ENCODE data around the gene APOBEC3C.
A peak's percentile ranks its signal among the peaks of the same experiment; 100 is the strongest.
"Not testable (repeated sequence)": the region's sequence is repeated elsewhere in the genome, so short reads cannot be mapped to it uniquely, and the experiment has no call there.

DNA sequence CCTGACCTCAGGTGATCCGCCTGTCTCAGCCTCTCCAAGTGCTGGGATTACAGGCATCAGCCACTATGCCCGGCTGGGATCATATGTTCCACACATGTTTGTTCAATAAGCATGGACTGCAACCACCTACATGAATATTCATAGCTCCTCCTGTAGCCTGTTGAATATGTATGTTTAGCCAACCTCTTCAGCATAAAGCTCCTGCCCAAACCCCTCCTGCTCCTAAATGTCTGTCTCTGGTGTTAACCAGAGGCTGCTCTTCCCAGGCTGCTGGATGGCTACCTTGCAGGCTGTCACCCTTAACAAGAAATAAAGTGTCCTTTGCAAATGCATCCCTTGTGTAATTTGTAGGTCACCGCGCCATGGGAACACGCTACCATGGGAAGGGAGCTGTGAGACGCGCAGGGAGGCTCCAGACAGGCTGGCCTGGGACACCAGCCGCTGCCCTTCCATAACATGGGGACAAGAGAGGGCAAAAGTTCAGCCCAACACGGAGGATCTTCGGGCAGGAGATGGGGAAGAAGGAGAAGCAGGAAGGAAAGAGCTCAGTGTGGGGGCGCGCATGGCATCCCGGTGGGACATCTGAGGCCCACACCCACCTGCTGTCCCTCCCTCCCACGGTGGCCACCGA lies 6.1 kb downstream of the APOBEC3C start:
- TF ChIP-seq, protein P1, sequence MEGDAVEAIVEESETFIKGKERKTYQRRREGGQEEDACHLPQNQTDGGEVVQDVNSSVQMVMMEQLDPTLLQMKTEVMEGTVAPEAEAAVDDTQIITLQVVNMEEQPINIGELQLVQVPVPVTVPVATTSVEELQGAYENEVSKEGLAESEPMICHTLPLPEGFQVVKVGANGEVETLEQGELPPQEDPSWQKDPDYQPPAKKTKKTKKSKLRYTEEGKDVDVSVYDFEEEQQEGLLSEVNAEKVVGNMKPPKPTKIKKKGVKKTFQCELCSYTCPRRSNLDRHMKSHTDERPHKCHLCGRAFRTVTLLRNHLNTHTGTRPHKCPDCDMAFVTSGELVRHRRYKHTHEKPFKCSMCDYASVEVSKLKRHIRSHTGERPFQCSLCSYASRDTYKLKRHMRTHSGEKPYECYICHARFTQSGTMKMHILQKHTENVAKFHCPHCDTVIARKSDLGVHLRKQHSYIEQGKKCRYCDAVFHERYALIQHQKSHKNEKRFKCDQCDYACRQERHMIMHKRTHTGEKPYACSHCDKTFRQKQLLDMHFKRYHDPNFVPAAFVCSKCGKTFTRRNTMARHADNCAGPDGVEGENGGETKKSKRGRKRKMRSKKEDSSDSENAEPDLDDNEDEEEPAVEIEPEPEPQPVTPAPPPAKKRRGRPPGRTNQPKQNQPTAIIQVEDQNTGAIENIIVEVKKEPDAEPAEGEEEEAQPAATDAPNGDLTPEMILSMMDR (conservative IDR thresholded peaks at IDR 0.05; ENCODE audit: low read depth in 2 of 2), result not testable (repeated sequence)
- TF ChIP-seq, protein P2, sequence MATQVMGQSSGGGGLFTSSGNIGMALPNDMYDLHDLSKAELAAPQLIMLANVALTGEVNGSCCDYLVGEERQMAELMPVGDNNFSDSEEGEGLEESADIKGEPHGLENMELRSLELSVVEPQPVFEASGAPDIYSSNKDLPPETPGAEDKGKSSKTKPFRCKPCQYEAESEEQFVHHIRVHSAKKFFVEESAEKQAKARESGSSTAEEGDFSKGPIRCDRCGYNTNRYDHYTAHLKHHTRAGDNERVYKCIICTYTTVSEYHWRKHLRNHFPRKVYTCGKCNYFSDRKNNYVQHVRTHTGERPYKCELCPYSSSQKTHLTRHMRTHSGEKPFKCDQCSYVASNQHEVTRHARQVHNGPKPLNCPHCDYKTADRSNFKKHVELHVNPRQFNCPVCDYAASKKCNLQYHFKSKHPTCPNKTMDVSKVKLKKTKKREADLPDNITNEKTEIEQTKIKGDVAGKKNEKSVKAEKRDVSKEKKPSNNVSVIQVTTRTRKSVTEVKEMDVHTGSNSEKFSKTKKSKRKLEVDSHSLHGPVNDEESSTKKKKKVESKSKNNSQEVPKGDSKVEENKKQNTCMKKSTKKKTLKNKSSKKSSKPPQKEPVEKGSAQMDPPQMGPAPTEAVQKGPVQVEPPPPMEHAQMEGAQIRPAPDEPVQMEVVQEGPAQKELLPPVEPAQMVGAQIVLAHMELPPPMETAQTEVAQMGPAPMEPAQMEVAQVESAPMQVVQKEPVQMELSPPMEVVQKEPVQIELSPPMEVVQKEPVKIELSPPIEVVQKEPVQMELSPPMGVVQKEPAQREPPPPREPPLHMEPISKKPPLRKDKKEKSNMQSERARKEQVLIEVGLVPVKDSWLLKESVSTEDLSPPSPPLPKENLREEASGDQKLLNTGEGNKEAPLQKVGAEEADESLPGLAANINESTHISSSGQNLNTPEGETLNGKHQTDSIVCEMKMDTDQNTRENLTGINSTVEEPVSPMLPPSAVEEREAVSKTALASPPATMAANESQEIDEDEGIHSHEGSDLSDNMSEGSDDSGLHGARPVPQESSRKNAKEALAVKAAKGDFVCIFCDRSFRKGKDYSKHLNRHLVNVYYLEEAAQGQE (IDR thresholded peaks at IDR 0.05; ENCODE audit: unreplicated experiment), result not testable (repeated sequence)
- not testable (repeated sequence) for TF ChIP-seq EZH2 (IDR thresholded peaks at IDR 0.05; ENCODE audit: low read depth, unreplicated experiment); CREB1 (CRISPR knock-in tag; IDR thresholded peaks at IDR 0.05; ENCODE audit: low read depth); EZH2phosphoT487 (IDR thresholded peaks at IDR 0.05; ENCODE audit: unreplicated experiment); NANOG (IDR thresholded peaks at IDR 0.05; ENCODE audit: borderline replicate concordance); JUNB (IDR thresholded peaks at IDR 0.05; ENCODE audit: unreplicated experiment); STAT1 (IDR thresholded peaks at IDR 0.05; ENCODE audit: unreplicated experiment); ZNF331 (CRISPR knock-in tag; IDR thresholded peaks at IDR 0.05; ENCODE audit: low read depth); ZNF114 (CRISPR knock-in tag; IDR thresholded peaks at IDR 0.05)
- 0 out of 2 replicates have a peak, but pooled peaks have one; percentile 44 for TF ChIP-seq POLR2AphosphoS5 (IDR thresholded peaks at IDR 0.05; ENCODE audit: low read depth)
- TF ChIP-seq, protein P3, sequence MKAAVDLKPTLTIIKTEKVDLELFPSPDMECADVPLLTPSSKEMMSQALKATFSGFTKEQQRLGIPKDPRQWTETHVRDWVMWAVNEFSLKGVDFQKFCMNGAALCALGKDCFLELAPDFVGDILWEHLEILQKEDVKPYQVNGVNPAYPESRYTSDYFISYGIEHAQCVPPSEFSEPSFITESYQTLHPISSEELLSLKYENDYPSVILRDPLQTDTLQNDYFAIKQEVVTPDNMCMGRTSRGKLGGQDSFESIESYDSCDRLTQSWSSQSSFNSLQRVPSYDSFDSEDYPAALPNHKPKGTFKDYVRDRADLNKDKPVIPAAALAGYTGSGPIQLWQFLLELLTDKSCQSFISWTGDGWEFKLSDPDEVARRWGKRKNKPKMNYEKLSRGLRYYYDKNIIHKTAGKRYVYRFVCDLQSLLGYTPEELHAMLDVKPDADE (IDR thresholded peaks at IDR 0.05), result not testable (repeated sequence)
- TF ChIP-seq, protein P4, sequence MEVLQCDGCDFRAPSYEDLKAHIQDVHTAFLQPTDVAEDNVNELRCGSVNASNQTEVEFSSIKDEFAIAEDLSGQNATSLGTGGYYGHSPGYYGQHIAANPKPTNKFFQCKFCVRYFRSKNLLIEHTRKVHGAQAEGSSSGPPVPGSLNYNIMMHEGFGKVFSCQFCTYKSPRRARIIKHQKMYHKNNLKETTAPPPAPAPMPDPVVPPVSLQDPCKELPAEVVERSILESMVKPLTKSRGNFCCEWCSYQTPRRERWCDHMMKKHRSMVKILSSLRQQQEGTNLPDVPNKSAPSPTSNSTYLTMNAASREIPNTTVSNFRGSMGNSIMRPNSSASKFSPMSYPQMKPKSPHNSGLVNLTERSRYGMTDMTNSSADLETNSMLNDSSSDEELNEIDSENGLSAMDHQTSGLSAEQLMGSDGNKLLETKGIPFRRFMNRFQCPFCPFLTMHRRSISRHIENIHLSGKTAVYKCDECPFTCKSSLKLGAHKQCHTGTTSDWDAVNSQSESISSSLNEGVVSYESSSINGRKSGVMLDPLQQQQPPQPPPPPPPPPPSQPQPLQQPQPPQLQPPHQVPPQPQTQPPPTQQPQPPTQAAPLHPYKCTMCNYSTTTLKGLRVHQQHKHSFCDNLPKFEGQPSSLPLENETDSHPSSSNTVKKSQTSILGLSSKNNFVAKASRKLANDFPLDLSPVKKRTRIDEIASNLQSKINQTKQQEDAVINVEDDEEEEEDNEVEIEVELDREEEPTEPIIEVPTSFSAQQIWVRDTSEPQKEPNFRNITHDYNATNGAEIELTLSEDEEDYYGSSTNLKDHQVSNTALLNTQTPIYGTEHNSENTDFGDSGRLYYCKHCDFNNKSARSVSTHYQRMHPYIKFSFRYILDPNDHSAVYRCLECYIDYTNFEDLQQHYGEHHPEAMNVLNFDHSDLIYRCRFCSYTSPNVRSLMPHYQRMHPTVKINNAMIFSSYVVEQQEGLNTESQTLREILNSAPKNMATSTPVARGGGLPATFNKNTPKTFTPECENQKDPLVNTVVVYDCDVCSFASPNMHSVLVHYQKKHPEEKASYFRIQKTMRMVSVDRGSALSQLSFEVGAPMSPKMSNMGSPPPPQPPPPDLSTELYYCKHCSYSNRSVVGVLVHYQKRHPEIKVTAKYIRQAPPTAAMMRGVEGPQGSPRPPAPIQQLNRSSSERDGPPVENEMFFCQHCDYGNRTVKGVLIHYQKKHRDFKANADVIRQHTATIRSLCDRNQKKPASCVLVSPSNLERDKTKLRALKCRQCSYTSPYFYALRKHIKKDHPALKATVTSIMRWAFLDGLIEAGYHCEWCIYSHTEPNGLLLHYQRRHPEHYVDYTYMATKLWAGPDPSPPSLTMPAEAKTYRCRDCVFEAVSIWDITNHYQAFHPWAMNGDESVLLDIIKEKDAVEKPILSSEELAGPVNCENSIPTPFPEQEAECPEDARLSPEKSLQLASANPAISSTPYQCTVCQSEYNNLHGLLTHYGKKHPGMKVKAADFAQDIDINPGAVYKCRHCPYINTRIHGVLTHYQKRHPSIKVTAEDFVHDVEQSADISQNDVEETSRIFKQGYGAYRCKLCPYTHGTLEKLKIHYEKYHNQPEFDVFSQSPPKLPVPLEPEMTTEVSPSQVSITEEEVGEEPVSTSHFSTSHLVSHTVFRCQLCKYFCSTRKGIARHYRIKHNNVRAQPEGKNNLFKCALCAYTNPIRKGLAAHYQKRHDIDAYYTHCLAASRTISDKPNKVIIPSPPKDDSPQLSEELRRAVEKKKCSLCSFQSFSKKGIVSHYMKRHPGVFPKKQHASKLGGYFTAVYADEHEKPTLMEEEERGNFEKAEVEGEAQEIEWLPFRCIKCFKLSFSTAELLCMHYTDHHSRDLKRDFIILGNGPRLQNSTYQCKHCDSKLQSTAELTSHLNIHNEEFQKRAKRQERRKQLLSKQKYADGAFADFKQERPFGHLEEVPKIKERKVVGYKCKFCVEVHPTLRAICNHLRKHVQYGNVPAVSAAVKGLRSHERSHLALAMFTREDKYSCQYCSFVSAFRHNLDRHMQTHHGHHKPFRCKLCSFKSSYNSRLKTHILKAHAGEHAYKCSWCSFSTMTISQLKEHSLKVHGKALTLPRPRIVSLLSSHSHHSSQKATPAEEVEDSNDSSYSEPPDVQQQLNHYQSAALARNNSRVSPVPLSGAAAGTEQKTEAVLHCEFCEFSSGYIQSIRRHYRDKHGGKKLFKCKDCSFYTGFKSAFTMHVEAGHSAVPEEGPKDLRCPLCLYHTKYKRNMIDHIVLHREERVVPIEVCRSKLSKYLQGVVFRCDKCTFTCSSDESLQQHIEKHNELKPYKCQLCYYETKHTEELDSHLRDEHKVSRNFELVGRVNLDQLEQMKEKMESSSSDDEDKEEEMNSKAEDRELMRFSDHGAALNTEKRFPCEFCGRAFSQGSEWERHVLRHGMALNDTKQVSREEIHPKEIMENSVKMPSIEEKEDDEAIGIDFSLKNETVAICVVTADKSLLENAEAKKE (CRISPR knock-in tag; IDR thresholded peaks at IDR 0.05), result not testable (repeated sequence)

All from GM23338 (cell line).